Measurements from ENCODE around the gene SEPTIN3. TPM values are rescaled to one million over a fixed set of nuclear protein-coding genes. Genes with fewer than 3 reads are reported as not detected.

SEPTIN3 gene
- total and polyA plus RNA-seq, 9 of the 15 experiments (the other 6 are each of a cell fraction or from before 2014, with no cell fraction given), result 0.06 TPM; not detected in 8

- Histone ChIP-seq H3K9ac (ENCODE audit: insufficient read depth in 1 of 2, low read depth in 2 of 2, low read length in 2 of 2) (no peak overlapping the region), H3K9me1 (ENCODE audit: control insufficient read depth, insufficient read depth, low read length) (no peaks in the 10 kb centered on the region), H3K4me1 (replicated peaks in 1 of 2; ENCODE audit: control insufficient read depth in 2 of 2, insufficient read depth in 2 of 2, low read length in 2 of 2) (peaks cover 0 to 15% of the 10 kb centered on the region in 2 experiments; a peak in 4 of 5 replicates), H3K4me3 (no peak overlapping the region), H2AFZ (ENCODE audit: low read depth, low read length) (no peak overlapping the region), H3K9me3 (replicated peaks; ENCODE audit: control insufficient read depth, insufficient read depth, low read depth, low read length) (no peaks in the 10 kb centered on the region), H4K20me1 (replicated peaks; ENCODE audit: control insufficient read depth, insufficient read depth, low read length) (no peaks in the 10 kb centered on the region), H3K4me2 (ENCODE audit: insufficient read depth, low read length) (no peak overlapping the region), H3K36me3 (ENCODE audit: control insufficient read depth, insufficient read depth, low read length) (no peaks in the 10 kb centered on the region), H3K27ac (ENCODE audit: extremely low read depth, low read depth, low read length) (no peak overlapping the region), H3K27me3 (ENCODE audit: control insufficient read depth in 2 of 2, insufficient read depth in 2 of 2, low read length in 2 of 2) (no peaks in the 10 kb centered on the region), H3K79me2 (ENCODE audit: control insufficient read depth, insufficient read depth, low read length) (peaks cover 2% of the 10 kb centered on the region; the same call in 1 of the 3 replicates)
- no peak for ATAC-seq
- BruUV-seq (replicated peaks), result no TSS peak
- no peak for FAIRE-seq
- intact Hi-C loops (cut with micrococcal nuclease) (no loop called here), in situ Hi-C loops (cut with MboI) (loop anchor here (25.0 kb wide), 1 partner anchor 485 kb away; the partner anchor contains the start of gene NFAM1)
- CTCF ChIA-PET (ENCODE audit: low intra/inter-chr PET ratio), result no interaction called here
- WGBS (ENCODE audit: insufficient coverage, low coverage, missing lambda C conversion rate), result 18% methylated on average over 2 of the region's 2 CpGs
- TF ChIP-seq SMARCE1 (IDR thresholded peaks at IDR 0.05) (no peak), ZNF184 (CRISPR knock-in tag; IDR thresholded peaks at IDR 0.05) (no peak), GABPA (tag; conservative IDR thresholded peaks at IDR 0.05; ENCODE audit: low read depth) (no peak), ZMIZ1 (IDR thresholded peaks at IDR 0.05; ENCODE audit: low read depth in 2 of 2, low read length in 2 of 2) (no peak), ATF7 (IDR thresholded peaks at IDR 0.05) (no peak), NFIC (IDR thresholded peaks at IDR 0.05) (no peak), ZNF232 (CRISPR knock-in tag; IDR thresholded peaks at IDR 0.05) (no peak), MEF2A (IDR thresholded peaks at IDR 0.05; ENCODE audit: control insufficient read depth, low read depth, low read length) (no peak), SMARCA4 (IDR thresholded peaks at IDR 0.05) (no peak), SNIP1 (IDR thresholded peaks at IDR 0.05; ENCODE audit: low read depth) (no peak), ZNF780A (CRISPR knock-in tag; IDR thresholded peaks at IDR 0.05) (no peak), NCOA4 (IDR thresholded peaks at IDR 0.05; ENCODE audit: partially characterized antibody) (no peak), MECOM (CRISPR knock-in tag; IDR thresholded peaks at IDR 0.05) (no peak), RAD21 (CRISPR knock-in tag; conservative IDR thresholded peaks at IDR 0.05 in 1 of 2, IDR thresholded peaks at IDR 0.05 in 1 of 2) (no peak), TBL1XR1 (IDR thresholded peaks at IDR 0.05; ENCODE audit: low read length in 2 of 2) (no peak), ZNF639 (CRISPR knock-in tag; conservative IDR thresholded peaks at IDR 0.05 in 1 of 2, IDR thresholded peaks at IDR 0.05 in 1 of 2) (no peak), MIER1 (IDR thresholded peaks at IDR 0.05; ENCODE audit: low read depth) (no peak)
- no peak for DNase-seq (ENCODE audit: extremely low read depth in 1 of 4, low spot score in 3 of 4)
- POLR2A ChIA-PET, result interaction anchor here (0.7 kb wide), 1 partner anchor 197 kb away, joined by 3 read pairs; no protein-coding TSS in a partner anchor
Observed at GRCh38 chr22:41952713-41953112, 16.5 kb upstream of the SEPTIN3 start.
